ENCODE data around the gene CNBP.
"Not testable (repeated sequence)": the region's sequence is repeated elsewhere in the genome, so short reads cannot be mapped to it uniquely, and the experiment has no call there.

- not testable (repeated sequence) for TF ChIP-seq GLIS3 (CRISPR knock-in tag; IDR thresholded peaks at IDR 0.05); SNAI2 (CRISPR knock-in tag; IDR thresholded peaks at IDR 0.05); ZNF70 (CRISPR knock-in tag; IDR thresholded peaks at IDR 0.05); ARNTL (CRISPR knock-in tag; IDR thresholded peaks at IDR 0.05; ENCODE audit: borderline replicate concordance, low read depth); ZNF8 (CRISPR knock-in tag; IDR thresholded peaks at IDR 0.05); PPARA (CRISPR knock-in tag; IDR thresholded peaks at IDR 0.05; ENCODE audit: borderline replicate concordance)
Observed at GRCh38 chr3:129141011-129141410, 42.7 kb downstream of the CNBP start.

All from SK-N-SH treated with all-trans-retinoic acid at 6 μM for 48 hours (cell line).